Fibroblast of skin of right biceps (primary cell): Measurements from ENCODE around the gene SSTR1.
A peak's percentile ranks its signal among the peaks of the same experiment; 100 is the strongest.

Source experiments
- DNase-seq: peaks from one replicate; pipeline ENCODE4 v3.0.0-alpha.2; 2013

The SSTR1 gene

GRCh38 chr14:38203929-38204718 is 3.6 kb upstream of the SSTR1 start:
- no peak for DNase-seq

DNA sequence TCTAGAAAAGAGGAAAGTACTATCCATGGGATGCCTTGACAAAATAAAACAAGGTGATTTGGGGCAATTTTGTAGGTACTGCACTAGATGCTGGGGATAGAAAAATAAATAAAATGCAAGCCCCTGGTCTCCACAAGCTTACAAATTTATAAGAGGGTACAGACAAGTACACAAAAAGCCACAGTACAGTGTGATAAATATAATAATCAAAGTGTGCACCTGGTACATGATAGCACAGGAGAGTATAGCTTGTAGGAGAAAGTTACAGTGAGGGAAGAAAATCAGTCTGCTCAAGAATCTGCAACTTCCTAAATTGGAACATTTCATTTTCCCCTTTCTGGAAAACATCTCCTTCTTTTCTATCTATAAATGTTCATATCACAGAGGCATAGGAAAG is 3.0 kb upstream of the SSTR1 start:
- DNase-seq, result no peak

GRCh38 chr14:38205119-38205813 is 2.4 kb upstream of the SSTR1 start:
- no peak for DNase-seq

DNA sequence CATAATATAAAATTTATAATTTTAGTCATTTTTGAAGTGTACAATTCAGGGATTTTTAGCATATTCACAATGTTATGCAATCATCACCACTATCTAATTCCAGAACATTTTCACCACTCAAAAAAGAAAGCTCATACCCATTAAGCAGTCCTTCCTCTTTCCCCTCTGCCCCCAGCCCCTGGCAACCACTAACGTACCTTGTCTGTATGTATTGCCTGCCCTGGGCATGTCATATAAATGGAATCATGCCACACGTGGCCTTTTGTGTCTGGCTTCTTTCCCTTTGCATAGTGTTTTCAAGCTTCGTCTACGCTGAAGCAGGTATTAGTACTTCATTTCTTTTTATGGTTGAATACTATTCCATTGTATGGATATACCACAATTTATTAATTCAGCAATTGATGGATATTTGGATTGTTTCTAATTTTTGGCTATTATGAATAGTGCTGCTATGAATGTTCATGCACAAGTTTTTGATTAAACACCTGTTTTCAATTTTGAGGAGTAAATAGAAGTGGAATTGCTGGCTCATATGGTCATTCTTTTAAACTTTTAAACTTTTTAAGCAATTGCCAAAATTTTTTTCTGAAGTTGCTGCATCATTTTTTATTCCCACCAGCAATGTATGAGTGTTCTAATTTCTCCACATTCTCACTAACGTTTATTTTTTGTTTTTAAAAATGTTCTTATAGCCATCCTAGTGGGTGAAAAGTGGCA is 1.6 kb upstream of the SSTR1 start:
- DNase-seq, result no peak

- DNase-seq, result no peak
These were observed 871 bp upstream of the SSTR1 start for GRCh38 chr14:38206689-38207376.

GRCh38 chr14:38207377-38207735 is 348 bp upstream of the SSTR1 start:
- no peak for DNase-seq

DNA sequence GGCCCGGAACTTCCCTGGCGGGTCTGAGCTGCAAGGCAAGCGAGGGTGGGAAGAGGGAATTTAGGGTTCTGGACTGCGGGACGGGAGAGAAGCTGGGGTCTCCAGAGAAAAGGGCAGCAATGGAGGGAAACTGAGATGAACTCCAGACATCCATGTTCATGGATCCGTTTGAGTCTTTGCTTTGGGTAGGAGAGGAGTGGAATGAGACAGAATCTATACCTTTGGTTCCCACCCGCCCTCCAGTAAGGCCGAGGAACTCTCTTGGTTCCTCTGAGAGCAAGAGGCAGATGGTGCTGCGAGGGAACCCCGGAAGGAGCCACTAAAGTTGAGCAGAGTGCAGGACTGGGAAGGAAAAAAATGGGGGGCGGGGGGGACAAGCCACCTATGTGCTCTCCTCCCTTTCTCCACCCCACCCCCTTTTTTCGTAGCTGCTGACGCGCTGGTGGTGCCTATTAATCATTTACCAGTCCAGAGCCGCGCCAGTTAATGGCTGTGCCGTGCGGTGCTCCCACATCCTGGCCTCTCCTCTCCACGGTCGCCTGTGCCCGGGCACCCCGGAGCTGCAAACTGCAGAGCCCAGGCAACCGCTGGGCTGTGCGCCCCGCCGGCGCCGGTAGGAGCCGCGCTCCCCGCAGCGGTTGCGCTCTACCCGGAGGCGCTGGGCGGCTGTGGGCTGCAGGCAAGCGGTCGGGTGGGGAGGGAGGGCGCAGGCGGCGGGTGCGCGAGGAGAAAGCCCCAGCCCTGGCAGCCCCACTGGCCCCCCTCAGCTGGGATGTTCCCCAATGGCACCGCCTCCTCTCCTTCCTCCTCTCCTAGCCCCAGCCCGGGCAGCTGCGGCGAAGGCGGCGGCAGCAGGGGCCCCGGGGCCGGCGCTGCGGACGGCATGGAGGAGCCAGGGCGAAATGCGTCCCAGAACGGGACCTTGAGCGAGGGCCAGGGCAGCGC is 1.2 kb downstream of the SSTR1 start:
- peak; percentile 74 for DNase-seq

DNA sequence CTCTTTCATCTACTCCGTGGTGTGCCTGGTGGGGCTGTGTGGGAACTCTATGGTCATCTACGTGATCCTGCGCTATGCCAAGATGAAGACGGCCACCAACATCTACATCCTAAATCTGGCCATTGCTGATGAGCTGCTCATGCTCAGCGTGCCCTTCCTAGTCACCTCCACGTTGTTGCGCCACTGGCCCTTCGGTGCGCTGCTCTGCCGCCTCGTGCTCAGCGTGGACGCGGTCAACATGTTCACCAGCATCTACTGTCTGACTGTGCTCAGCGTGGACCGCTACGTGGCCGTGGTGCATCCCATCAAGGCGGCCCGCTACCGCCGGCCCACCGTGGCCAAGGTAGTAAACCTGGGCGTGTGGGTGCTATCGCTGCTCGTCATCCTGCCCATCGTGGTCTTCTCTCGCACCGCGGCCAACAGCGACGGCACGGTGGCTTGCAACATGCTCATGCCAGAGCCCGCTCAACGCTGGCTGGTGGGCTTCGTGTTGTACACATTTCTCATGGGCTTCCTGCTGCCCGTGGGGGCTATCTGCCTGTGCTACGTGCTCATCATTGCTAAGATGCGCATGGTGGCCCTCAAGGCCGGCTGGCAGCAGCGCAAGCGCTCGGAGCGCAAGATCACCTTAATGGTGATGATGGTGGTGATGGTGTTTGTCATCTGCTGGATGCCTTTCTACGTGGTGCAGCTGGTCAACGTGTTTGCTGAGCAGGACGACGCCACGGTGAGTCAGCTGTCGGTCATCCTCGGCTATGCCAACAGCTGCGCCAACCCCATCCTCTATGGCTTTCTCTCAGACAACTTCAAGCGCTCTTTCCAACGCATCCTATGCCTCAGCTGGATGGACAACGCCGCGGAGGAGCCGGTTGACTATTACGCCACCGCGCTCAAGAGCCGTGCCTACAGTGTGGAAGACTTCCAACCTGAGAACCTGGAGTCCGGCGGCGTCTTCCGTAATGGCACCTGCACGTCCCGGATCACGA is 2.2 kb downstream of the SSTR1 start:
- DNase-seq, result peak; percentile 78

GRCh38 chr14:38210587-38211216 is 3.0 kb downstream of the SSTR1 start:
- DNase-seq, result peak; percentile 60

DNA sequence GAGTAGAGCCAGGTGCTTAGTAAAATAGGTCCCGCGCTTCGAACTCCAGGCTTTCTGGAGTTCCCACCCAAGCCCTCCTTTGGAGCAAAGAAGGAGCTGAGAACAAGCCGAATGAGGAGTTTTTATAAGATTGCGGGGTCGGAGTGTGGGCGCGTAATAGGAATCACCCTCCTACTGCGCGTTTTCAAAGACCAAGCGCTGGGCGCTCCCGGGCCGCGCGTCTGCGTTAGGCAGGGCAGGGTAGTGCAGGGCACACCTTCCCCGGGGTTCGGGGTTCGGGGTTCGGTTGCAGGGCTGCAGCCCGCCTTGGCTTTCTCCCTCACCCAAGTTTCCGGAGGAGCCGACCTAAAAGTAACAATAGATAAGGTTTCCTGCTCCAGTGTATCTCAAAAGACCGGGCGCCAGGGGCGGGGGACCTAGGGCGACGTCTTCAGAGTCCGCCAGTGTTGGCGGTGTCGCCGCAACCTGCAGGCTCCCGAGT is 3.6 kb downstream of the SSTR1 start:
- DNase-seq, result no peak

DNA sequence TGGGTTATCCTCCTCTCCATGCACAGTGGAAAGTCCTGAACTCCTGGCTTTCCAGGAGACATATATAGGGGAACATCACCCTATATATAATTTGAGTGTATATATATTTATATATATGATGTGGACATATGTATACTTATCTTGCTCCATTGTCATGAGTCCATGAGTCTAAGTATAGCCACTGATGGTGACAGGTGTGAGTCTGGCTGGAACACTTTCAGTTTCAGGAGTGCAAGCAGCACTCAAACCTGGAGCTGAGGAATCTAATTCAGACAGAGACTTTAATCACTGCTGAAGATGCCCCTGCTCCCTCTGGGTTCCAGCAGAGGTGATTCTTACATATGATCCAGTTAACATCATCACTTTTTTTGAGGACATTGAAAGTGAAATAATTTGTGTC is 4.4 kb downstream of the SSTR1 start:
- no peak for DNase-seq

GRCh38 chr14:38213001-38213400 is 5.3 kb downstream of the SSTR1 start:
- DNase-seq, result peak; percentile 61

DNA sequence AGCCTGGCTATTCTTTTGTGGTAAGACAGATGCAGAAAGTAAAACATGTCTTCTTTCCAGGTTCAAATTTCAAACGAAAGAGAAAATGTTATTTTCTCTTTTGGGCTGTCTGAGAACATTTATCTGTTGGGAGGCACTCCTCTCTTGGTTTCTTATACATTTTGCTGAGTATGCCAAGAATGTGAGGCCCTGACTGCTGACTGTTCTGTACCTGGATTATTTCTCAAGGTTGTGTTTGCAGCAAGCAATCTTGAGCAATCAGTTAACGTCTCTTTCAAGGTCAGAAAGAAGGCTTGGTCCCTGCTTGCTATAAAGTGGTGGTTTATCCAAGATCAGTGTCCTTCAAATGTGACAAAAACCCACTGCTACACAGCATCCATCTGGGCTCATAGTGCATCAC is 9.8 kb downstream of the SSTR1 start:
- no peak for DNase-seq

DNA sequence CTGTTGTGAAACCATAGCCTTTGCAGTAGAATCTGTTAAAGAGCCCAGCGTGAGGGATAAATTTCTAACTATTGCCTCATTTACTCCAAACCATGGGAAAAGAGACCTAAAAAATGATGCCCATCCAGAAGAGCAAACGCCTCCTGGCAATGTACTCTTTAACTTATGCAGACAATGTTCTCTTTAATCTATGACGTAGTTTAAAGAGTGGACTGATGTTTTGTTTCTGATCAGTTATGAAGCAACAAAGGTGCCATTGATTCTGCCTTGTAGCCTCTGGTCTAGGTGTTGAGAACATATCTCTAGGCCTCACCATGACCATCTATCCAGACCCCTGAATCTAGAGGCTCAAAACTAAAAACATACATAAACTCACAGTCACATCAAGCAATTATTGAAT is 13.4 kb downstream of the SSTR1 start:
- no peak for DNase-seq

DNA sequence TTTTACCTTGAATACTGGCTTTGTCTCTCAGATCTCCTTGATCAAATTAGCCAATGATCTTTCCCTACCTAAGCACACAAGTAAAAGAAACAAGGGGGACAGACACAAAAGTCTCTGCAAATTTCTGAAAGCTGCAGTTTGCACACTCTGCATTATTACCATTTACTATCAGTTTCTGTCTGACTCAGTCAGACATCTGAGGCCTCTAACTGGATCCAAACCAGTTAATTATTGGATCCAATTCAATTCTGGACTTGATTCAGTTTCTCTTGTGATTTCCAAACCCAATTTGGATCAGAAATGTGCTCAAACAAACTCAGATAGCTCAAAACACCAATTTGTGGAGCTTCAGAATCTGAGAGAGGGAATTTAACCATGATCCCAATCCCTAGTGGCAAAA is 16.6 kb downstream of the SSTR1 start:
- DNase-seq, result no peak

DNA sequence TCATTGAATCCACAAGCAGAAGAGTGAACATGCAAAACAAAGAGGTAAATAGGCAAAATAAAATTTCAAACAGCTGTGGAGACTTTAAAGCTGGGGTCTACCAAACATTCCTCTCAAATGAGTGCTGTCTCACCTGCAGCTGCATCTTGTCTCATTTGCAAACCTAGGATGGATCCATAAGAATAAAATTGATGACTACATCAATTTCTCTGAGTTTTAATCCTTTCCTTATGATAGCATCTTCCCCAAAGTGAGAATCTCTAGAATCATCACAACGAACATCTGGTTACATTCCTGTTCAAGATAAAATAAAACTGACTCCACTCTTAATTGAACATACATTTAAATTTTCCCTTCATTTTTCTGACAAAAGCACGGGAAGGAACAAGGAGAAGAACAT is 18.2 kb downstream of the SSTR1 start:
- no peak for DNase-seq

DNA sequence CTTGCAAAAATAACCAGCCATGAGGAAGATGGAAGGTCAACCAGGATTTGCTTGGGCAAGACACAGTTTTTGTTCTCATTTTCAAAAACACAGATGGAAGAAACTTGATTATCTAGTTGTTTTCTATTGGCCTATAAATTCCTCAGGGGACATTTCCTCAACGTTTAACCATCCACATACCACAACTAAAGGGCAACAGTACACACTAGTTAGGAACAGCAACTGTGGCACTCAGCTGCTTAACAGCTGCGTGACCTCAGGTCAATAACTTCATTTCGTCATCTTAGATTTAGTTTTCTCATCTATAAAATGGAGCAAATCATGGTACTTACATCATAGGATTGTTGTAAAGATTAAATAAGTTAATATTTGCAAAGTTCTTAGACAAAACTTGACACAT is 18.7 kb downstream of the SSTR1 start:
- DNase-seq, result no peak

- no peak for DNase-seq
These were observed 25.5 kb downstream of the SSTR1 start for GRCh38 chr14:38233218-38233617.

GRCh38 chr14:38238332-38238731 is 30.6 kb downstream of the SSTR1 start:
- peak; percentile 64 for DNase-seq

GRCh38 chr14:38238878-38239277 is 31.2 kb downstream of the SSTR1 start:
- DNase-seq, result peak; percentile 54
